MM.1S (cell line): Measurements from ENCODE around the gene NEK5.

Source experiments
- DNase-seq: peaks from one replicate; pipeline ENCODE4 v3.0.0-alpha.2; 2015
- H2AFZ ChIP-seq: fragments of 300-600 bp; sonication (generic); 2 replicates; pipeline ENCODE4 v1.6.0; 2016; ENCODE audit warnings: antibody characterized with exemption, low read length
- H3F3A ChIP-seq: fragments of 300-600 bp; sonication (generic); 2 replicates; pipeline ENCODE4 v1.6.1; 2016; ENCODE audit warnings: mild to moderate bottlenecking, antibody characterized with exemption, low read length, moderate library complexity, mixed read lengths; ENCODE audit not compliant: insufficient read depth
- H3K27ac ChIP-seq: fragments of 300-600 bp; sonication (generic); 2 replicates; pipeline ENCODE4 v1.5.1; 2016; ENCODE audit warnings: mild to moderate bottlenecking, low read length
- H3K27me3 ChIP-seq: fragments of 300-600 bp; sonication (generic); replicated peaks from 2 replicates; pipeline ENCODE4 v1.6.0; 2016; ENCODE audit warnings: low read length; ENCODE audit not compliant: insufficient read depth
- H3K36me3 ChIP-seq: fragments of 300-600 bp; sonication (generic); replicated peaks from 2 replicates; pipeline ENCODE4 v1.6.1; 2016; ENCODE audit warnings: mild to moderate bottlenecking, low read length, mixed read lengths; ENCODE audit not compliant: insufficient read depth
- H3K4me1 ChIP-seq: fragments of 300-600 bp; sonication (generic); 2 replicates; pipeline ENCODE4 v1.6.1; 2016; ENCODE audit warnings: low read length, mixed read lengths
- H3K4me2 ChIP-seq: fragments of 300-600 bp; sonication (generic); 2 replicates; pipeline ENCODE4 v1.6.0; 2016; ENCODE audit warnings: low read depth, low read length
- H3K4me3 ChIP-seq: fragments of 300-600 bp; sonication (generic); 2 replicates; pipeline ENCODE4 v1.5.1; 2016; ENCODE audit warnings: low read length, mixed read lengths
- H3K79me2 ChIP-seq: fragments of 300-600 bp; sonication (generic); 2 replicates; pipeline ENCODE4 v1.6.1; 2016; ENCODE audit warnings: mixed run types, low read length, mixed read lengths
- H3K9ac ChIP-seq: fragments of 300-600 bp; sonication (generic); 2 replicates; pipeline ENCODE4 v1.6.1; 2016; ENCODE audit warnings: low read length, mixed read lengths
- H3K9me2 ChIP-seq: fragments of 300-600 bp; sonication (generic); replicated peaks from 2 replicates; pipeline ENCODE4 v1.6.1; 2016; ENCODE audit warnings: mild to moderate bottlenecking, low read length, mixed read lengths; ENCODE audit not compliant: insufficient read depth
- H3K9me3 ChIP-seq: fragments of 300-600 bp; sonication (generic); replicated peaks from 2 replicates; pipeline ENCODE4 v1.6.1; 2016; ENCODE audit warnings: mild to moderate bottlenecking, low read length, mixed read lengths; ENCODE audit not compliant: insufficient read depth
- H4K20me1 ChIP-seq: fragments of 300-600 bp; sonication (generic); 2 replicates; pipeline ENCODE4 v1.6.1; 2016; ENCODE audit warnings: mild to moderate bottlenecking, low read length, moderate library complexity, mixed read lengths; ENCODE audit not compliant: insufficient read depth
- CTCF ChIP-seq: fragments of 300-600 bp; sonication (generic); IDR thresholded peaks from 2 replicates; pipeline ENCODE4 v1.5.1; 2016; ENCODE audit warnings: antibody characterized with exemption, low read length, mixed read lengths
- EZH2 ChIP-seq: fragments of 300-600 bp; sonication (generic); optimal IDR thresholded peaks from 2 replicates; pipeline ENCODE3; 2017; ENCODE audit warnings: low read depth, mild to moderate bottlenecking, antibody characterized with exemption, low read length, mixed read lengths
- EZH2phosphoT487 ChIP-seq: fragments of 300-600 bp; sonication (generic); IDR thresholded peaks from 2 replicates; pipeline ENCODE4 v1.6.1; 2018; ENCODE audit warnings: antibody characterized with exemption, low read length

Gene NEK5

GRCh38 chr13:52020191-52020590, 108.7 kb downstream of the NEK5 start:
- no peaks in the 10 kb centered on the region for H3K36me3 ChIP-seq

GRCh38 chr13:52016296-52016695, 112.6 kb downstream of the NEK5 start:
- Histone ChIP-seq H3K9me2 (no peaks in the 10 kb centered on the region), H3K4me1 (no peaks in the 10 kb centered on the region), H3F3A (no peaks in the 10 kb centered on the region), H3K36me3 (no peaks in the 10 kb centered on the region), H3K4me2 (no peak overlapping the region), H2AFZ (no peak overlapping the region), H4K20me1 (no peaks in the 10 kb centered on the region), H3K9ac (no peak overlapping the region), H3K9me3 (no peaks in the 10 kb centered on the region), H3K27ac (no peak overlapping the region), H3K79me2 (peaks cover 16% of the 10 kb centered on the region), H3K27me3 (no peaks in the 10 kb centered on the region), H3K4me3 (no peak overlapping the region)
- no peak for DNase-seq
- TF ChIP-seq EZH2phosphoT487 (no peak), EZH2 (no peak), CTCF (no peak)

More at GRCh38 chr13:52020191-52020590, 108.7 kb downstream of the NEK5 start:
- H4K20me1 ChIP-seq = no peaks in the 10 kb centered on the region
- no peak for DNase-seq
- no peaks in the 10 kb centered on the region for H3K79me2 ChIP-seq
- no peak overlapping the region for H3K27ac ChIP-seq
- TF ChIP-seq CTCF = no peak
- H3F3A ChIP-seq = no peaks in the 10 kb centered on the region
- no peak overlapping the region for H3K4me2 ChIP-seq
- no peaks in the 10 kb centered on the region for H3K4me1 ChIP-seq
- H2AFZ ChIP-seq = no peak overlapping the region
- no peak overlapping the region for H3K4me3 ChIP-seq
- H3K9me2 ChIP-seq = no peaks in the 10 kb centered on the region
- H3K9me3 ChIP-seq = no peaks in the 10 kb centered on the region
- H3K27me3 ChIP-seq = no peaks in the 10 kb centered on the region
- H3K9ac ChIP-seq = no peak overlapping the region

GRCh38 chr13:52012512-52012836, 116.4 kb downstream of the NEK5 start:
- peak overlapping the region; percentile 79 for H3K4me3 ChIP-seq
- no peaks in the 10 kb centered on the region for H4K20me1 ChIP-seq
- no peaks in the 10 kb centered on the region for H3K4me1 ChIP-seq
- H3K36me3 ChIP-seq = no peaks in the 10 kb centered on the region
- H3K9ac ChIP-seq = peak overlapping the region; percentile 72
- no peaks in the 10 kb centered on the region for H3K9me2 ChIP-seq
- H2AFZ ChIP-seq = peak overlapping the region; percentile 61; the same call in 1 of the 2 replicates
- H3F3A ChIP-seq = no peaks in the 10 kb centered on the region
- no peaks in the 10 kb centered on the region for H3K9me3 ChIP-seq
- TF ChIP-seq EZH2phosphoT487 (no peak), CTCF (no peak), EZH2 (no peak)
- H3K4me2 ChIP-seq = peak overlapping the region; percentile 37
- H3K27me3 ChIP-seq = peaks cover 4% of the 10 kb centered on the region; the same call in 1 of the 2 replicates
- no peak overlapping the region for H3K27ac ChIP-seq
- peaks cover 16% of the 10 kb centered on the region for H3K79me2 ChIP-seq
- no peak for DNase-seq
